Lower lobe of right lung (tissue), 2 donors: Measurements from ENCODE around the gene ABCG2. TPM values are rescaled to one million over a fixed set of nuclear protein-coding genes. Genes with fewer than 3 reads are reported as not detected.

Source experiments
- ATAC-seq, 2 donors: fragments of 200-7000 bp; cut with Tn5 transposase; one replicate each; pipeline ENCODE4 v1.9.1; 2020 to 2022; ENCODE audit warnings: mild to moderate bottlenecking in 2 of 2, moderate library complexity in 2 of 2
- DNase-seq: peaks from one replicate; pipeline ENCODE4 v3.0.0-alpha.2; 2020
- H3K27ac ChIP-seq: fragments of 200-600 bp; one replicate; pipeline ENCODE4 v1.8.0; 2022
- H3K27me3 ChIP-seq: fragments of 200-600 bp; one replicate; pipeline ENCODE4 v1.8.0; 2022; ENCODE audit warnings: low read depth
- H3K36me3 ChIP-seq: fragments of 200-600 bp; one replicate; pipeline ENCODE4 v1.8.0; 2022; ENCODE audit warnings: mild to moderate bottlenecking
- H3K4me1 ChIP-seq: fragments of 200-600 bp; one replicate; pipeline ENCODE4 v1.8.0; 2022
- H3K4me3 ChIP-seq: fragments of 200-600 bp; one replicate; pipeline ENCODE4 v1.8.0; 2022; ENCODE audit warnings: mild to moderate bottlenecking
- H3K9me3 ChIP-seq: fragments of 200-600 bp; one replicate; pipeline ENCODE4 v1.8.0; 2022
- intact Hi-C: fragments of 100-400 bp; cut with DNase I; formaldehyde crosslinking; loops from one replicate; pipeline ENCODE4 v1.11.0; 2022
- total RNA-seq: library from RNA; stranded (reverse); fragmentation: NEBNext Ultra II Directional; extraction: Animal tissue kit (Norgen Biotek cat#: 25700); gene quantifications from one replicate; pipeline ENCODE4 v1.2.1, GENCODE V29; 2021
- TF ChIP-seq, protein P1 (sequence below): fragments of 200-600 bp; IDR thresholded peaks from one replicate; pipeline ENCODE4 v1.8.0; 2022; ENCODE audit warnings: antibody characterized with exemption, mild to moderate bottlenecking
- donor health status: DM: no; HTN: yes; CAD: no; lungs with severe emphysema.

Gene ABCG2
- total RNA-seq, 1 donor from 2014 or later = 9.1 TPM

DNA sequence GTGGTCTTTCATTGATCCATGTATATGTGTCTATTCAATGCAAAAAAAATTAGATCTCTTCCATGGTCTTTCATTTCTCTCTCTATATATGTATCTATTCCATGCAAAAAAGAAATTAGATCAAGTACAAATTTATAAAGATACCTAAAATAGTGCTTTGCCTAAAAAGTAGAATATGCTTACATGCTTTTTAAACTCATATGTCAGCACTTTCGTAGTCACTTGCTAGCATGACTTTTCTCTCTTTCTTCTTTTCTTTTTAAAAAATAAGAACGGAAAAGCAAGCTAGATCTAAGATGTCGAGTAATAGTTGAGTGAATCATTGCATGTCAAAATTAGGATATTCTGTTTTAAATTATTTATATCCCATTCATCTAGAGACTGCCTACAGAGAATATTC lies 100.1 kb downstream of the ABCG2 start:
- H3K4me1 ChIP-seq = no peaks in the 10 kb centered on the region
- peaks cover 65% of the 10 kb centered on the region for H3K36me3 ChIP-seq
- TF ChIP-seq, protein P1, sequence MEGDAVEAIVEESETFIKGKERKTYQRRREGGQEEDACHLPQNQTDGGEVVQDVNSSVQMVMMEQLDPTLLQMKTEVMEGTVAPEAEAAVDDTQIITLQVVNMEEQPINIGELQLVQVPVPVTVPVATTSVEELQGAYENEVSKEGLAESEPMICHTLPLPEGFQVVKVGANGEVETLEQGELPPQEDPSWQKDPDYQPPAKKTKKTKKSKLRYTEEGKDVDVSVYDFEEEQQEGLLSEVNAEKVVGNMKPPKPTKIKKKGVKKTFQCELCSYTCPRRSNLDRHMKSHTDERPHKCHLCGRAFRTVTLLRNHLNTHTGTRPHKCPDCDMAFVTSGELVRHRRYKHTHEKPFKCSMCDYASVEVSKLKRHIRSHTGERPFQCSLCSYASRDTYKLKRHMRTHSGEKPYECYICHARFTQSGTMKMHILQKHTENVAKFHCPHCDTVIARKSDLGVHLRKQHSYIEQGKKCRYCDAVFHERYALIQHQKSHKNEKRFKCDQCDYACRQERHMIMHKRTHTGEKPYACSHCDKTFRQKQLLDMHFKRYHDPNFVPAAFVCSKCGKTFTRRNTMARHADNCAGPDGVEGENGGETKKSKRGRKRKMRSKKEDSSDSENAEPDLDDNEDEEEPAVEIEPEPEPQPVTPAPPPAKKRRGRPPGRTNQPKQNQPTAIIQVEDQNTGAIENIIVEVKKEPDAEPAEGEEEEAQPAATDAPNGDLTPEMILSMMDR = no peak
- H3K4me3 ChIP-seq = no peak overlapping the region
- no peaks in the 10 kb centered on the region for H3K27me3 ChIP-seq
- no peak for ATAC-seq
- H3K9me3 ChIP-seq = no peaks in the 10 kb centered on the region
- intact Hi-C loops = no loop called here
- no peak overlapping the region for H3K27ac ChIP-seq
- no peak for DNase-seq

DNA sequence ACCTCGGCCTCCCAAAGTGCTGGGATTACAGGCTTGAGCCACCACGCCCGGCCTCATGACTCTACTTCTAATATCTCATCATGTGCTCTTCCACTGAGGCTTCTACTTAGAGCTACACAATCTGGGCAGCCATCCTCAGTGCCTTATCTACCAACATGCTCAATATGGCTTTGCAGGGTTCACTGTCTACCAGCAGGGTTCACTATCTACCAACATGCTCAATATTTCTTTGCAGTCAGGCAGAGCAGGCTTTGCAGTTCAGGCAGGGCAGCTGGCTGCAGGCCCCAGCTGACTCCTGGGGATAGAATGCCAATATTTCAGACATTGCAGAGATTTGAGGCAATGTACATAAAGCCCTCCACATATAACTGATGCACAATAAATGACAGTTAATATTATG lies 103.5 kb downstream of the ABCG2 start:
- H3K36me3 ChIP-seq = peaks cover 61% of the 10 kb centered on the region
- no peaks in the 10 kb centered on the region for H3K4me1 ChIP-seq
- peak in 1 of 2 donors; percentile 52 for ATAC-seq

DNA sequence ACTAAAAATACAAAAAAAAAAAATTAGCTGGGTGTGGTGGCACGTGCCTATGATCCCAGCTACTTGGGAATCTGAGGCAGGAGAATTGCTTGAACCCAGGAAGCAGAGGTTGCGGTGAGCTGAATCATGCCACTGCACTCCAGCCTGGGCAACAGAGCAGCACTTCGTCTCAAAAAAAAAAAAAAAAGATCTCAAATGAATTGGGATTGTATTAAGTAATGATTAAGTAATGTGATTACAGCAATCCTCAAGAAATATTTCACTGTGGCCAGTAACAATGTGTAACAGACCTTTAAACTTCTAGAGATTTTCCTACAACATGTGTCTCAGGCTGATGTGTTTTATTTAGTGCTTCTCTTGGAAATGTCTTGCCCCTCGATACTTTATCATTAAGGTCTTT lies 104.2 kb downstream of the ABCG2 start:
- Histone ChIP-seq H3K4me1 (no peaks in the 10 kb centered on the region), H3K27me3 (no peaks in the 10 kb centered on the region), H3K27ac (no peak overlapping the region), H3K9me3 (no peaks in the 10 kb centered on the region), H3K4me3 (no peak overlapping the region), H3K36me3 (peaks cover 54% of the 10 kb centered on the region)
- DNase-seq = no peak
- TF ChIP-seq, protein P1 = no peak
- intact Hi-C loops = no loop called here
- ATAC-seq = no peak

More for the DNA sequence above, 103.5 kb downstream of the ABCG2 start:
- intact Hi-C loops = no loop called here
- no peak for DNase-seq
- Histone ChIP-seq H3K9me3 (no peaks in the 10 kb centered on the region), H3K27me3 (no peaks in the 10 kb centered on the region), H3K4me3 (no peak overlapping the region), H3K27ac (no peak overlapping the region)
- TF ChIP-seq, protein P1 = peak; percentile 29

DNA sequence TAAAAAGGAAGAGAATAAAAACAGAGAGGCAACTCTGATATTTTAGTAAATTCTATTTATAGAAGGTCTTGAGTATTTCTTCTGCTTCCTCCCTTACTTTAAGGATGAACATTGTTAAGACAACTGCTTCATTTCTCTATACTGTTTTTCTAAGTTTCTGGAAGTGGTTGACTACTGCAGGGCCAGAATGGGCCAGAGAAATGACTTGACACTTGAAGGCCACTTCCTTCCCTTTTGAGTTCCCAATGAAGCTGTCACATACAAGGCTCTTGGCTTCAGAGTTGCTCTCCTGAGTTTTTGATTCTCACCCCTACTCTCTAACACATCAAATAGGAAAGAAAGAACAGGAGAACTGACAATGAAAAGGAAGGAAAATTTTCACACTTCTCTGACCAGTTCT lies 113.4 kb downstream of the ABCG2 start:
- Histone ChIP-seq H3K4me3 (no peak overlapping the region), H3K36me3 (peaks cover 83% of the 10 kb centered on the region), H3K27me3 (no peaks in the 10 kb centered on the region), H3K4me1 (no peaks in the 10 kb centered on the region), H3K9me3 (no peaks in the 10 kb centered on the region), H3K27ac (no peak overlapping the region)
- TF ChIP-seq, protein P1 = no peak
- DNase-seq (no peak), ATAC-seq (no peak)
- intact Hi-C loops = no loop called here

DNA sequence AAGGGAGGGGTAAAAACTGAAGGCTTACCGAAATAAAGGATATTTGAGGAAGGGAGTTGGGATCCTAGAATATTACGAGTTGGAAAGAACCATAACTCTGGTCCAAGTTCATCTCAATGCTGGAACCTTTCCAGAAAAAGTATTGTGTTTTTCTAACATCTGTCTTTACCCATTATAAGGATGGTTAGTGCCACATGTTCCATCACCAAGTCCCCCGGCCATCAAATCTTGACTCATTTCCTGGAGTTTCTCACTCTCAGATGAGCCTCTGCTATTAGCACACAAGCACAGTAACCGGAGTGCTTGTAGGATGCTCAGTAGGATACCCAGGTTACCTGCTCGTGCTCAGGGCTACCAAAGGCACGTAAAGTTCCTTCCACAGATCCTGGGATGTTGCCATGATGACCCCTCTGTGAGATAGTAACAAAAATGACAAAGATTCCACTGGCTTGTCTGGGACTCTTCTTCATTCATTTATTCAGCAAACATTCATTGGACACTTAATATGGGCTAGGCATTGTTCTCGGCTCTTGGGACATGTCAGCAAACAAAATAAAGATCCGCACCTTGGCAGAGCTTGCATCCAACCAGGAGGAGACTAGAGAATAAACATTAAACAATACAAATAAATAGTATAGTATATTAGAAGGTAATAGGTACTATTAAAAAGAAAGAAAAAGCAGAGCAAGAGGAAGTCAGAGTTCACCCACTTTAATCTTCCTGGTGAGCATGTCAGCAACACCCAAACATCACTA lies 114.7 kb downstream of the ABCG2 start:
- TF ChIP-seq, protein P1 = no peak
- DNase-seq = no peak
- H3K27me3 ChIP-seq = no peaks in the 10 kb centered on the region
- no peaks in the 10 kb centered on the region for H3K9me3 ChIP-seq
- no peak overlapping the region for H3K27ac ChIP-seq
- ATAC-seq = no peak
- H3K4me3 ChIP-seq = no peak overlapping the region
- intact Hi-C loops = no loop called here
- H3K4me1 ChIP-seq = no peaks in the 10 kb centered on the region
- peaks cover 94% of the 10 kb centered on the region for H3K36me3 ChIP-seq
